Measurements from ENCODE around the gene ZDHHC14. TPM values are rescaled to one million over a fixed set of nuclear protein-coding genes. Genes with fewer than 3 reads are reported as not detected.

ZDHHC14 gene
- total and polyA plus RNA-seq, 7 donors = 2.5 to 14.6 (median 4.3) TPM

- 87 to 90% (median 89%) methylated on average over 5 of the region's 5 CpGs for WGBS, 3 donors
- Histone ChIP-seq H3K27me3 (ENCODE audit: insufficient read depth in 3 of 3, low read length in 2 of 3) (no peaks in the 10 kb centered on the region), H3K4me3 (no peak overlapping the region), H3K4me1 (peaks cover 3% of the 10 kb centered on the region), H3K9me3 (no peaks in the 10 kb centered on the region), H3K36me3 (ENCODE audit: insufficient read depth in 1 of 2, low read depth in 1 of 2) (no peaks in the 10 kb centered on the region), H3K27ac (no peak overlapping the region)
- DNase-seq (no peak), ATAC-seq (peak in 2 of 4 donors; percentile 11 to 16)
- TF ChIP-seq CTCF (IDR thresholded peaks at IDR 0.05) = no peak
- intact Hi-C loops (cut with DNase I) = no loop called here
These were observed 88.4 kb downstream of the ZDHHC14 start for GRCh38 chr6:157469378-157469777.

- no peak for DNase-seq
- no peaks in the 10 kb centered on the region for H3K27me3 ChIP-seq (ENCODE audit: insufficient read depth in 3 of 3, low read length in 2 of 3)
- TF ChIP-seq CTCF (IDR thresholded peaks at IDR 0.05) = no peak
- no peaks in the 10 kb centered on the region for H3K9me3 ChIP-seq
- H3K36me3 ChIP-seq (ENCODE audit: insufficient read depth in 1 of 2, low read depth in 1 of 2) = no peaks in the 10 kb centered on the region
- ATAC-seq = no peak
- intact Hi-C loops (cut with DNase I) = no loop called here
- H3K4me1 ChIP-seq = no peaks in the 10 kb centered on the region
- H3K27ac ChIP-seq = no peak overlapping the region
- 88 to 93% (median 91%) methylated on average over 24 of the region's 24 CpGs for WGBS, 3 donors
- no peak overlapping the region for H3K4me3 ChIP-seq
These were observed 90.2 kb downstream of the ZDHHC14 start for GRCh38 chr6:157471077-157471686.

- H3K4me3 ChIP-seq = no peak overlapping the region
- WGBS, 3 donors = 88 to 91% (median 90%) methylated on average over 17 of the region's 17 CpGs
- no peak overlapping the region for H3K27ac ChIP-seq
- no peaks in the 10 kb centered on the region for H3K27me3 ChIP-seq (ENCODE audit: insufficient read depth in 3 of 3, low read length in 2 of 3)
- peak in 1 of 4 donors; percentile 16 for ATAC-seq
- no peaks in the 10 kb centered on the region for H3K9me3 ChIP-seq
- intact Hi-C loops (cut with DNase I) = no loop called here
- no peaks in the 10 kb centered on the region for H3K36me3 ChIP-seq (ENCODE audit: insufficient read depth in 1 of 2, low read depth in 1 of 2)
- DNase-seq = no peak
- no peak for TF ChIP-seq CTCF (IDR thresholded peaks at IDR 0.05)
- H3K4me1 ChIP-seq = no peaks in the 10 kb centered on the region
These were observed 91.1 kb downstream of the ZDHHC14 start for GRCh38 chr6:157471895-157472686.

GRCh38 chr6:157476797-157477196 is 95.8 kb downstream of the ZDHHC14 start:
- Histone ChIP-seq H3K4me3 (no peak overlapping the region), H3K4me1 (no peaks in the 10 kb centered on the region), H3K36me3 (ENCODE audit: insufficient read depth in 1 of 2, low read depth in 1 of 2) (no peaks in the 10 kb centered on the region), H3K27me3 (ENCODE audit: insufficient read depth in 3 of 3, low read length in 2 of 3) (no peaks in the 10 kb centered on the region), H3K9me3 (no peaks in the 10 kb centered on the region), H3K27ac (no peak overlapping the region)
- intact Hi-C loops (cut with DNase I) = no loop called here
- no peak for TF ChIP-seq CTCF (IDR thresholded peaks at IDR 0.05)
- DNase-seq (no peak), ATAC-seq (no peak)
- WGBS, 3 donors = 94 to 97% (median 96%) methylated on average over 3 of the region's 3 CpGs
